Bronchial smooth muscle cell (primary cell): ENCODE measurements around the gene TECPR1. TPM values are rescaled to one million over a fixed set of nuclear protein-coding genes. Genes with fewer than 3 reads are reported as not detected.

Source experiments
- total RNA-seq: library from RNA; depleted of rRNA; stranded (reverse); fragments of >200 nt; gene quantifications from 2 replicates; pipeline ENCODE4 v1.2.1, GENCODE V29; 2014

Gene TECPR1
- 20.6 and 25.7 TPM in 2 replicates for total RNA-seq

GRCh38 chr7:98251601-98252424, at the start of gene TECPR1:
Gene TECPR1, minus strand, starts transcription at chr7:98252232. Its CDS starts 6,086 bp downstream, at chr7:98246146.

GRCh38 chr7:98280791-98281756, 29.0 kb upstream of the TECPR1 start, which contains the start of gene BRI3:
Gene BRI3, plus strand, starts transcription at chr7:98281686. Its CDS starts 110 bp downstream, at chr7:98281796.

GRCh38 chr7:98211221-98211675, 40.8 kb downstream of the TECPR1 start, which contains the start of gene BHLHA15:
Gene BHLHA15, plus strand, starts transcription at chr7:98211439. Its CDS starts 871 bp downstream, at chr7:98212310.

Other genes starting within 250 kb of the TECPR1 start
- 3.9 and 4.5 TPM in 2 replicates for gene LMTK2, start 145.4 kb downstream of the TECPR1 start, total RNA-seq
- gene BHLHA15, start 40.8 kb downstream of the TECPR1 start, total RNA-seq = 0.16 TPM in 1 of 2 replicates, not detected in the other
- 76.6 and 102 TPM in 2 replicates for gene BRI3, start 29.5 kb upstream of the TECPR1 start, total RNA-seq
- gene BAIAP2L1, start 148.9 kb upstream of the TECPR1 start, total RNA-seq = 0.77 and 1.3 TPM in 2 replicates